Body of pancreas (tissue), 4 donors: ENCODE data around the gene STPG4.
"Not testable (repeated sequence)": the region's sequence is repeated elsewhere in the genome, so short reads cannot be mapped to it uniquely, and the experiment has no call there.

ENCODE experiments used
- CTCF ChIP-seq, 7 experiments: fragments of 450-650 bp in 4 of 7; fragments of 200-600 bp in 3 of 7; sonication (generic) in 3 of 7; IDR thresholded peaks; one replicate each; pipeline ENCODE4 v1.5.1; 2016 to 2019; ENCODE audit warnings: antibody characterized with exemption in 7 of 7
- POLR2A ChIP-seq, 3 donors: fragments of 450-650 bp; IDR thresholded peaks; one replicate each; pipeline ENCODE4 v1.6.1; 2016; ENCODE audit warnings: antibody characterized with exemption in 3 of 3, mild to moderate bottlenecking in 2 of 3

GRCh38 chr2:47099712-47100111 is 55.4 kb downstream of the STPG4 start:
- not testable (repeated sequence) for TF ChIP-seq CTCF, POLR2A (IDR thresholded peaks at IDR 0.05)
